HG03280 (cell line): ENCODE data around the gene ABCC4.

Experiments
- ATAC-seq: cut with Tn5 transposase; IDR thresholded peaks from one replicate; pipeline ENCODE4 v1.9.1; 2021; ENCODE audit warnings: mild to moderate bottlenecking, moderate library complexity; ENCODE audit not compliant: unreplicated experiment

The ABCC4 gene

GRCh38 chr13:95128045-95128643 lies 173.1 kb downstream of the ABCC4 start:
- no peak for ATAC-seq

DNA sequence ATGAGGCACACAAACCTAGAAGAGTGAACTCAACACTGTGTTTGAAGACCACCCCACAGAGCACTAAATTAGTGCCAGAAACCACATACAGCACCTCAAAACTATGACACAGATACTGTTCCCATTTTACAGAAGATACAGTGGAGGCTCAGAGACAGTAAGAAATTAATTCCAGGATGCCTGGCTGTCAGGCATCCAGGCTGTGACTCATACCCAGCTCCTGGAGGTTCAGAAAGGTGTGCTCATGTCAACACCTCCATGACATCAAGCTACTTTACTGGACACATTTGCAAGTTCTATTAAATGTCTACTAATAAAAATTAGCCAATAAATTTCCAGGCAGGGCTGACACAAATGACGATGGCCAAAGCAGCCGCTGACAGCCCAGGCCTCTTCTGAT lies 176.3 kb downstream of the ABCC4 start:
- ATAC-seq = no peak

- no peak for ATAC-seq
These were observed 177.5 kb downstream of the ABCC4 start for GRCh38 chr13:95123726-95124125.

- ATAC-seq = no peak
These were observed 179.2 kb downstream of the ABCC4 start for GRCh38 chr13:95122063-95122462.

DNA sequence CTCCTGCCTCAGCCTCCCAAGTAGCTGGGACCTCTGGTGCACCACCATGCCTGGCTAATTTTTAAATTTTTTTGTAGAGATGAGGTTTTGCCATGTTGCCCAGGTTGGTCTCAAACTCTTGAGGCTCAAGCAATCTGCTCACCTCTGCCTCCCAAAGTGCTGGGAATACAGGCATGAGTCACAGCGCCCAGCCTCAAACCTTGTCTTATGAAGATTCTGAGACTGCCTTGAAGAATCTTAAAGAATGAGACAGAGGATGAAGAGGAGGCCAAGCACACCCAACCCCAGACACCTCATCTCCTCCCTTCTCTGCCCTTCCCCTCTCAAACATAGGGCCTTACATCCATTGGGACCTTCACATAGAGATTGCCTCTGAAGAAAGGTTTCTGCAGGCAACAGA lies 179.7 kb downstream of the ABCC4 start:
- ATAC-seq = no peak

DNA sequence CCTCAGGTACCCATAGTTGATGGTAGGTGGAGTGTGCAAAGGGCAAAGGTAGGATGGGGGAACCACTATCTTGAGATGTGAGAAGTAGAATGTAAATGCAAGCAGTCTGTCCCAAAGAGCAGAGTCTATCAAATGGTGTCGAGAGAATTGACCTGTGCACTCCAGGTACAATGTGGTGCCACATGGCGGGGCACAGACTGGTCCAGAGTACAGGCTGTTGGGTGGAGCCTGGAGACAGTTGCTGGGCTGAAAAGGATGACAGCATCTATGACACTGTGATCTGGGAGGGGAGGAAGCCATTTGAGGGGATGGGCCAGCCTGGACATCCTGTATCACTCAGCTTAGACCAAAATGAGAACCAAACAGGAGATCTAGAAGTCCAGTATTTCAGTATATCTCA lies 180.6 kb downstream of the ABCC4 start:
- no peak for ATAC-seq

DNA sequence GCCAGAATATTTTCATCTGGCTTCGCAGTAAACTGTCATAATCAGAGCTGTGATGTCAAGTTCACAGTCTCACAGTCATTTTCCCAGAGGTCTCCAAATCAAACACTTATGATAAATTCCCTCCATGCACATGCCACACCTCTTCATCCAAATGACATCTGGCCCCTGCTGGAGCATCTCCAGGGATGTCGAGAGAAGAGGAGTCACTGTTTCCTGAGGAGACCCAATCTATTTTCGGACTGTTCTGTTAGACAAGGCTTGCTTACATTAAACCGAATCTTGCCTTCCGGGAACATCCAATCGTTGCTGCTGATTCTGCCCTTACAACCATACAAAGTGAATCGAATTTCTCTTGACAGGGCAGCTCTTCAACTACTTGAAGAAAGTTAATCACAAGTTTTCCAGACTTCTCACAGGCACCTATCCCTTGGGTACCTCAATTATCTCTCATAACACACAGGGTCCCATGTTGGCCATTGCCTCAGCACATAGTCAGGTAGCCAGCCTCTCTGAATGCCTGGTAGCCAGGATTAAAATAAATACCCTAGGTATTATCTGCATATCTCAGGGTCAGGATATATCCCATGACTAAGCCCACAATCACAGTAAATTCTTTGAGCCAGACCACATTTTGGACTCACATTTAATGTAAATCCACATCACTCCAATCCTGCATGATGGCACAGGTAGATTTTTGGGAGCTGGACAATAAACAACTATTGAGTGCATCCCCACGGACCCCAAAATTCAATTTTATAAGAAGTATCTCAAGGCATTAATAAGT lies 182.5 kb downstream of the ABCC4 start:
- ATAC-seq = no peak

- no peak for ATAC-seq
These were observed 184.2 kb downstream of the ABCC4 start for GRCh38 chr13:95117092-95117491.

- ATAC-seq = no peak
These were observed 185.7 kb downstream of the ABCC4 start for GRCh38 chr13:95115525-95115924.

DNA sequence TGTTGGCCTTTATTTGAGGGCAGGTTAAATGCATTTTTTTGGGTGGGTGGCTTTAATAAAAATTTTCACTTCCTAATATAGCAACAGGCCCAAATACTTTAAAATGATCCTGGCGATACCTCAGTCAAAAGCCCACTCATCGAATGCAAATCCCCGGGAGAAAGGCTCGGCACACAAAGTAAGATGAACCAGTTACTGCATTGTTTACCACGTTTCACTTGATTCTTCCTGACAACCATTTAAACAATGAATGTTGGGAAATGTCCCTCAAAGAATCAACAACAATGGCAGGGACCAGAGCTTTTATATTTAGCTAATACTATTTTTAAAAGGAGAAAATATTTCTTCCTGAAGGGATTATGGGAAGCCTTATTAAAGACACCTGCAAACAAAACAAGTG lies 187.7 kb downstream of the ABCC4 start:
- no peak for ATAC-seq

- no peak for ATAC-seq
These were observed 188.4 kb downstream of the ABCC4 start for GRCh38 chr13:95112883-95113282.

- ATAC-seq = no peak
These were observed 189.6 kb downstream of the ABCC4 start for GRCh38 chr13:95111608-95112007.

DNA sequence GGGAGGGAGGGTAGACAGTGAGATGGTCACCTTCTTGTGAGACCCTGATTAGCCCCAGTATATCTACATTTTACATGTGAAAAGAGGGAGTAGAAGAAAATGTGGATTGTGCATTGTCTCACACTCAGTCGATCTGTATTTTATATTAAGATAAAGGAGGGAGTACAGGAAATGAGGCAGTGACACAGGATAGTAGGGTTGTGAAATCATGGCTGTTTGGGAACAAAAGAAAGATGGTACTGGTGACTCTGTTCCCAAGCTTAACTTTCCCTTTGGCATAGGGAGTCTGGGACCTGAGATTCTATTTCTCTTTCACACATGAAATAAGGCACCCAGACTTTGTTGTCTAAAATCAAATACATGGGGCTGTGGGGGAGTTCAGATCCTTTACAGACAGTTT lies 194.7 kb downstream of the ABCC4 start:
- no peak for ATAC-seq

DNA sequence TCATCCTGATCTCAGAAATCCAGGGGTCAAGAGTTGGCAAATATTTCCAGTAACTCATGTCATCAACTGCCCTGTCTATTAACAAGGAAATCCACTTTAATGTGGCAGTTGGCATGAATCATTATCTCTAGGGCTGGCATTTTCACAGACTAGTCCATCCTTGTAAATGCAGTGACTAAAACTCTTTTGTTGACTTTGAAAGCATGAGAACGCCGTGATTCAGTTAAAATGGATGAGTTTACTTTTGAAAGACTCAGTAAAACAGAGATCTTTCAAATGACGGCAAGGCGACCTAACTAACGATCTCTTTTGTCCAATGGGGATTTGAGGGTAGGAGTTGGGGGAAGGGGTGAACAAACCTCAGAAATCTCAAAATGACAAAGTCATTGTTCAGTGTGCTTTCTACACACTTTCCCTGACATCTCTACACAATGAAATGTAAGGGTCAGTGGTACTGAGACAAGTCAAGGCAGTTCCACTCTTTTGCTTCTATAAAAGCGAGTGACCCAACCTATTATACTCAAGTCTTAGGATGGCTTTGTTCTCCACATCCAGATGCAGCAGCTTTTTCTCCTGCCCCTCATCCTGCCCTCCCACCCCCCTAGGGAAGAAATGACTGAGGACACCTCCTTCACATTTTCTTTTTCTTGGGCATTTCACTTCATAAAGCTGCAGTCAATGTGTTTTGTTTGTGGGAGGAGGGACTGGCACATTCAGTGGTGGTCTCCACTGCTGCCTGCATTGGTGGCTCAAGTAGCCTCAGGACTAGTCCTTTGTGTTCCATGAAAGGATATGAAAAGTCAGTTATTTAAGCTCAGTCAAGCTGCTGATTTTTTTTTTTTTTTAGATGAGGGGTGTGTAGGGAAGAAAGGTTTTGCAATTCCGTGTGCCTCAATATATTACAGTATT lies 200.5 kb downstream of the ABCC4 start:
- peak; percentile 47 for ATAC-seq

GRCh38 chr13:95099541-95099940 lies 201.7 kb downstream of the ABCC4 start:
- no peak for ATAC-seq

DNA sequence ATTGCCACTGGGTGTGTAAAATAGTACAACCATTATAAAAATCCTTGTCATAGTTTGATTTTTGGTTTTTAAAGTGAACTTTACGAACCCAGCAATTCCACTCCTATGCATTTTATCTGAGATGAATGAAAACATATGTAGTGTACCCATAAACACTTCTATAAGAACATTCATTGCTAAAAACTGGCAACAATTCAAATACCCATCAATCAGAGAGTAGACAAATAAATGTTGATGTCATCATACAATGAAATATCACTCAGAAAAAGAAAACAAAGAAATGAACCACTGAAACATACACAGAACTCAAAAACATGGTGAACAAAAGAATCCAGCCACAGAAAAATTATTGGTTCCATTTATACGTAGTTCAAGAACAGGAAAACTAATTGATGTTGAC lies 202.3 kb downstream of the ABCC4 start:
- ATAC-seq = no peak

DNA sequence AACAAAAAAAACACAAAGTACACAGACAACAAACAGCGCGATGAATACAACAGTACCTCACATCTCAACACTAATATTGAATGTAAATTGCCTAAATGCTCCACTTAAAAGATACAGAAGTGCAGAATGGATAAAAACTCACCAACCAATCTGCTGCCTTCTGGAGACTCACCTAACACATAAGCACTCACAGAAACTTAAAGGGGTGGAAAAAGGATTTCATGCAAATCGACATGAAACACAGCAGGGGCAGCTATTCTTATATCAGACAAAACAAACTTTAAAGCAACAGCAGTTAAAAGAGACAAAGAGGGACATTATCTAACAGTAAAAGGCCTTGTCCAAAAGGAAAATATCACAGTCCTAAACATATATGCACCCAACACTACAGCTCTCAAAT lies 209.5 kb downstream of the ABCC4 start:
- no peak for ATAC-seq

DNA sequence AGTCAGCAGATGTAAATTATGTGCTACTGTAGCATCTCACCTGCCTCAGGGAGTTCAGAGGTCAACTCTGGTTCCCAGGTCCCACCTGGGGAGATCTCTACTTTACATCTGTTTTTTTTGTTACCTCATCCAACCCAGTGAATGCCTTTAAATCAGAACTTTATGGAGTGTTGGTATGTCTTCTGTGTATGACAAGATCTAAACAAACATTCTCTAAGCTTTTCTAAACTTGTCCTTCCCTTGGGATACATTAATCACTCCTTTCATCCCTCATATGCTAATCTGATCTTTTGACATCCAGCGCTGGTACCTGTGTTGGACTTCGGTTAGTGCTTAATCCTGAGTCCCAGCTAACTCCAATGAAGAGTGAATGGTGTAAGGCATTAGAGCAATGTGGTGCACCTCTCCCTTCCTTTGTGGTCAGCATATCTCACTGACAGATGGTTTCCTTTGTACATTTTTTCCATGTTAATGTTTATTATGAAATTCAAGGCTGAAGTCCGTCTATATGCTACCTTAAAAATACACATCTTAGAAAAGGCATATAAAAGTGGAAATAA lies 213.4 kb downstream of the ABCC4 start:
- no peak for ATAC-seq

DNA sequence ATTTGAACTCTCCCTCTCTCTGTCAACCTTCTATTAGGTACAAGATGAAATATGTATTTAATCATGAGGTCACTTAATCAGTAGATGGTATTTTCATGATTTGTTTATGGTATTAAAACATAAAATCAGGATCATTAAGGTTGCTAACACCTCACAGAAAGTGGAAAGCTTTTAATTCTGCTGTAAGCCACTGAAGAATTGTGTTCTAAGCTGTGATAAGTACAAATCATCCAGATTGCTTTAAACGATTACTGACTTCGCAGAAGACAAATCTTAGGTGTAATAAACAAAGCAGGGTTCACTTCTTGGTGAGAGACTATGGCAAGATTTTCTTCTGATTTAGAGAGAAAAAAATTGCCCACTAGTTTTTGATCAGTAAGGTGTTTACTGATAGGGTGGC lies 214.5 kb downstream of the ABCC4 start:
- no peak for ATAC-seq

GRCh38 chr13:95083758-95084157 lies 217.5 kb downstream of the ABCC4 start:
- ATAC-seq = no peak

- ATAC-seq = no peak
These were observed 218.2 kb downstream of the ABCC4 start for GRCh38 chr13:95083066-95083465.
